Progenitor cell of endocrine pancreas (in vitro differentiated cells): ENCODE measurements around the gene ABCA4. TPM values are rescaled to one million over a fixed set of nuclear protein-coding genes. Genes with fewer than 3 reads are reported as not detected.

ENCODE experiments used
- DNase-seq: peaks from one replicate; pipeline ENCODE4 v3.0.0; 2021; ENCODE audit warnings: low spot score; ENCODE audit not compliant: unreplicated experiment
- H3K27ac Mint-ChIP-seq: 2 replicates; pipeline ENCODE4 v1.8.0; 2021; ENCODE audit warnings: mild to moderate bottlenecking, moderate library complexity, mixed read lengths
- H3K27me3 Mint-ChIP-seq: 2 replicates; pipeline ENCODE4 v1.8.0; 2021; ENCODE audit warnings: mixed read lengths
- H3K36me3 Mint-ChIP-seq: 2 replicates; pipeline ENCODE4 v1.8.0; 2022; ENCODE audit warnings: mixed read lengths; ENCODE audit not compliant: insufficient read depth
- H3K4me1 Mint-ChIP-seq: 2 replicates; pipeline ENCODE4 v1.8.0; 2021; ENCODE audit warnings: low read depth, mixed read lengths
- H3K4me3 Mint-ChIP-seq: 2 replicates; pipeline ENCODE4 v1.8.0; 2021; ENCODE audit warnings: low read depth, mild to moderate bottlenecking, moderate library complexity, mixed read lengths
- H3K9me3 Mint-ChIP-seq: 2 replicates; pipeline ENCODE4 v1.8.0; 2021; ENCODE audit warnings: low read depth, mixed read lengths
- CTCF ChIP-seq: fragments of 200-600 bp; sonication (generic); IDR thresholded peaks from one replicate; pipeline ENCODE4 v1.5.0; 2021; ENCODE audit warnings: antibody characterized with exemption, mild to moderate bottlenecking; ENCODE audit not compliant: unreplicated experiment
- total RNA-seq: library from RNA; stranded (reverse); gene quantifications from 2 replicates; pipeline ENCODE4 v1.2.1, GENCODE V29; 2021

ABCA4 gene
- total RNA-seq, 1 donor from 2014 or later = 0.86 TPM

GRCh38 chr1:94143809-94144176 is 22.8 kb upstream of the ABCA4 start:
- no peaks in the 10 kb centered on the region for H3K4me1 Mint-ChIP-seq
- no peak overlapping the region for H3K27ac Mint-ChIP-seq
- no peaks in the 10 kb centered on the region for H3K27me3 Mint-ChIP-seq
- H3K36me3 Mint-ChIP-seq = no peaks in the 10 kb centered on the region
- no peak for TF ChIP-seq CTCF
- H3K9me3 Mint-ChIP-seq = peaks cover 6% of the 10 kb centered on the region
- DNase-seq = no peak
- H3K4me3 Mint-ChIP-seq = no peak overlapping the region

GRCh38 chr1:94143173-94143808 is 22.3 kb upstream of the ABCA4 start:
- DNase-seq = no peak
- H3K9me3 Mint-ChIP-seq = peaks cover 6% of the 10 kb centered on the region
- no peaks in the 10 kb centered on the region for H3K27me3 Mint-ChIP-seq
- no peak for TF ChIP-seq CTCF
- H3K4me3 Mint-ChIP-seq = no peak overlapping the region
- H3K27ac Mint-ChIP-seq = no peak overlapping the region
- peaks cover 1% of the 10 kb centered on the region for H3K36me3 Mint-ChIP-seq
- H3K4me1 Mint-ChIP-seq = no peaks in the 10 kb centered on the region

- no peaks in the 10 kb centered on the region for H3K27me3 Mint-ChIP-seq
- no peak overlapping the region for H3K27ac Mint-ChIP-seq
- H3K4me3 Mint-ChIP-seq = no peak overlapping the region
- DNase-seq = no peak
- H3K36me3 Mint-ChIP-seq = peaks cover 1% of the 10 kb centered on the region
- TF ChIP-seq CTCF = no peak
- H3K9me3 Mint-ChIP-seq = peaks cover 9% of the 10 kb centered on the region
- no peaks in the 10 kb centered on the region for H3K4me1 Mint-ChIP-seq
Observed at GRCh38 chr1:94142583-94142982, 21.6 kb upstream of the ABCA4 start.

GRCh38 chr1:94142022-94142421 is 21.1 kb upstream of the ABCA4 start:
- no peak for TF ChIP-seq CTCF
- Mint-ChIP-seq H3K27ac (no peak overlapping the region), H3K4me3 (no peak overlapping the region), H3K27me3 (no peaks in the 10 kb centered on the region), H3K4me1 (no peaks in the 10 kb centered on the region), H3K36me3 (peaks cover 1% of the 10 kb centered on the region), H3K9me3 (peaks cover 11% of the 10 kb centered on the region)
- no peak for DNase-seq

- H3K9me3 Mint-ChIP-seq = peaks cover 19% of the 10 kb centered on the region
- H3K36me3 Mint-ChIP-seq = no peaks in the 10 kb centered on the region
- no peak for TF ChIP-seq CTCF
- H3K4me1 Mint-ChIP-seq = peaks cover 11% of the 10 kb centered on the region
- no peak for DNase-seq
- H3K27ac Mint-ChIP-seq = no peak overlapping the region
- H3K4me3 Mint-ChIP-seq = no peak overlapping the region
- H3K27me3 Mint-ChIP-seq = no peaks in the 10 kb centered on the region
Observed at GRCh38 chr1:94132111-94132510, 11.2 kb upstream of the ABCA4 start.
